ENCODE results near the gene SPOCK3. TPM values are rescaled to one million over a fixed set of nuclear protein-coding genes. Genes with fewer than 3 reads are reported as not detected.
A peak's percentile ranks its signal among the peaks of the same experiment; 100 is the strongest.

Gene SPOCK3
- total and polyA plus RNA-seq, 12 donors = 0.08 to 0.53 (median 0.37) TPM; not detected in 9

- DNase-seq = no peak
- Histone ChIP-seq H3K27ac (no peak overlapping the region), H3K4me3 (no peak overlapping the region), H3K36me3 (no peaks in the 10 kb centered on the region), H3K9me3 (no peaks in the 10 kb centered on the region), H3K27me3 (no peaks in the 10 kb centered on the region), H3K4me1 (peaks cover 0 to 4% (median 0%) of the 10 kb centered on the region in 9 donors)
- intact Hi-C loops (cut with DNase I) = no loop called here
- 63 to 65% methylated on average over 2 of the region's 2 CpGs for WGBS, 2 donors
- no peak for ATAC-seq
- no peak for TF ChIP-seq CTCF (IDR thresholded peaks at IDR 0.05)
Observed at GRCh38 chr4:167119392-167119791, 114.9 kb downstream of the SPOCK3 start.

GRCh38 chr4:167117273-167117672 is 117.0 kb downstream of the SPOCK3 start:
- Histone ChIP-seq H3K27ac (no peak overlapping the region), H3K4me3 (no peak overlapping the region), H3K9me3 (peaks cover 0 to 2% (median 0%) of the 10 kb centered on the region in 11 donors), H3K27me3 (no peaks in the 10 kb centered on the region), H3K36me3 (no peaks in the 10 kb centered on the region), H3K4me1 (peaks cover 0 to 4% (median 0%) of the 10 kb centered on the region in 9 donors)
- 67 to 83% methylated on average over 4 of the region's 4 CpGs for WGBS, 2 donors
- intact Hi-C loops (cut with DNase I) = no loop called here
- TF ChIP-seq CTCF (IDR thresholded peaks at IDR 0.05) = no peak
- DNase-seq (no peak), ATAC-seq (no peak)

GRCh38 chr4:167114416-167114971 is 119.8 kb downstream of the SPOCK3 start:
- no peak overlapping the region for H3K27ac ChIP-seq
- no peaks in the 10 kb centered on the region for H3K36me3 ChIP-seq
- peaks cover 0 to 4% (median 0%) of the 10 kb centered on the region in 9 donors for H3K4me1 ChIP-seq
- ATAC-seq (peak in 3 of 8 donors; percentile 65 to 79 (median 77)), DNase-seq (no peak)
- WGBS, 2 donors = 41 to 45% methylated on average over 4 of the region's 4 CpGs
- no peak for TF ChIP-seq CTCF (IDR thresholded peaks at IDR 0.05)
- H3K27me3 ChIP-seq = no peaks in the 10 kb centered on the region
- H3K4me3 ChIP-seq = no peak overlapping the region
- intact Hi-C loops (cut with DNase I) = no loop called here
- H3K9me3 ChIP-seq = peaks cover 0 to 4% (median 0%) of the 10 kb centered on the region in 11 donors

- no peak for TF ChIP-seq CTCF (IDR thresholded peaks at IDR 0.05)
- H3K4me3 ChIP-seq = no peak overlapping the region
- H3K36me3 ChIP-seq = no peaks in the 10 kb centered on the region
- 86 to 90% methylated on average over 1 of the region's 1 CpG for WGBS, 2 donors
- H3K4me1 ChIP-seq = peaks cover 0 to 4% (median 0%) of the 10 kb centered on the region in 9 donors
- intact Hi-C loops (cut with DNase I) = no loop called here
- peaks cover 0 to 4% (median 0%) of the 10 kb centered on the region in 11 donors for H3K9me3 ChIP-seq
- no peak for ATAC-seq
- no peaks in the 10 kb centered on the region for H3K27me3 ChIP-seq
- no peak for DNase-seq
- no peak overlapping the region for H3K27ac ChIP-seq
Observed at GRCh38 chr4:167111622-167112021, 122.7 kb downstream of the SPOCK3 start.
